K562 (cell line): Measurements from ENCODE around the gene DRP2. TPM values are rescaled to one million over a fixed set of nuclear protein-coding genes. Genes with fewer than 3 reads are reported as not detected.

Experiments used
- ATAC-seq: fragments of 200-7000 bp; cut with Tn5 transposase; 3 replicates; pipeline ENCODE4 v1.9.1; 2020; ENCODE audit warnings: moderate library complexity
- BruUV-seq: library from RNA; stranded (reverse); fragments of 400-500 nt; replicated peaks from 2 replicates; lab custom pipeline; 2021; lab: Mats Ljungman, UMichigan
- CTCF ChIA-PET: fragments of 300-600 bp; formaldehyde crosslinking; extraction: SDS; loops from one replicate; lab custom pipeline; 2021; ENCODE audit warnings: low intra/inter-chr PET ratio; lab: Yijun Ruan, JAX
- POLR2A ChIA-PET: fragments of 300-600, 350-650 bp; sonication (Branson Sonifier 250); formaldehyde crosslinking; extraction: SDS; loops from one replicate; lab custom pipeline; 2021; ENCODE audit warnings: antibody characterized with exemption, inconsistent platforms; lab: Yijun Ruan, JAX
- DNase-seq, 4 experiments: peaks; one replicate each; pipeline versions ENCODE4 v3.0.0 to v3.0.0-alpha.2; 2011 to 2018; ENCODE audit warnings: low spot score in 3 of 4, mixed read lengths in 3 of 4; ENCODE audit errors: extremely low read depth in 1 of 4
- FAIRE-seq: peaks from 2 replicates; lab custom pipeline; 2011; peaks lifted over from hg19 to GRCh38; lab: Jason Lieb, UNC
- H2AFZ ChIP-seq: 2 replicates; pipeline ENCODE4 v1.6.0; 2011; ENCODE audit warnings: low read depth, low read length, control low read depth, inconsistent platforms
- H3K27ac ChIP-seq: fragments of 200-600 bp; 3 replicates; pipeline ENCODE4 v1.8.0; 2011; ENCODE audit warnings: low read depth, mild to moderate bottlenecking, control low read depth, inconsistent platforms, low read length, moderate library complexity, mixed read lengths; ENCODE audit errors: extremely low read depth
- H3K27me3 ChIP-seq, 2 experiments: fragments of 300-600 bp in 1 of 2; 2 replicates in 1 of 2; 3 replicates in 1 of 2; pipeline versions ENCODE4 v1.6.0 to v1.8.0; 2011; ENCODE audit warnings: inconsistent platforms in 2 of 2, low read length in 2 of 2, mild to moderate bottlenecking in 1 of 2, mixed read lengths in 1 of 2, moderate library complexity in 1 of 2; ENCODE audit not compliant: control insufficient read depth in 2 of 2, insufficient read depth in 2 of 2
- H3K36me3 ChIP-seq: fragments of 300-600 bp; 3 replicates; pipeline ENCODE4 v1.8.0; 2011; ENCODE audit warnings: mild to moderate bottlenecking, low read length, inconsistent platforms; ENCODE audit not compliant: control insufficient read depth, insufficient read depth
- H3K4me1 ChIP-seq, 2 experiments: fragments of 200-600 bp in 1 of 2; replicated peaks in 1 of 2; 2 replicates in 1 of 2; 3 replicates in 1 of 2; pipeline versions ENCODE4 v1.5.1 to v1.8.0; 2011; ENCODE audit warnings: inconsistent platforms in 2 of 2, low read length in 2 of 2, mild to moderate bottlenecking in 1 of 2, mixed read lengths in 1 of 2, moderate library complexity in 1 of 2; ENCODE audit not compliant: control insufficient read depth in 2 of 2, insufficient read depth in 2 of 2
- H3K4me2 ChIP-seq: 2 replicates; pipeline ENCODE4 v1.6.1; 2011; ENCODE audit warnings: low read length, control low read depth, inconsistent platforms, mixed read lengths; ENCODE audit not compliant: insufficient read depth
- H3K4me3 ChIP-seq: fragments of 200-600 bp; sonication (generic), shearing (Covaris generic); 2 replicates; pipeline ENCODE4 v1.5.1; 2016; ENCODE audit warnings: control low read depth, inconsistent platforms
- H3K79me2 ChIP-seq: fragments of 200-600 bp; 3 replicates; pipeline ENCODE4 v1.8.0; 2011; ENCODE audit warnings: low read length, inconsistent platforms; ENCODE audit not compliant: control insufficient read depth, insufficient read depth
- H3K9ac ChIP-seq, 2 experiments: 2 replicates each; pipeline versions ENCODE4 v1.6.0 to v1.6.1; 2011; ENCODE audit warnings: low read depth in 2 of 2, low read length in 2 of 2, control low read depth in 1 of 2, inconsistent platforms in 1 of 2, mild to moderate bottlenecking in 1 of 2, mixed read lengths in 1 of 2; ENCODE audit not compliant: insufficient read depth in 1 of 2
- H3K9me1 ChIP-seq: one replicate; pipeline ENCODE4 v1.6.0; 2011; ENCODE audit warnings: inconsistent platforms, mild to moderate bottlenecking, low read length, moderate library complexity; ENCODE audit not compliant: control insufficient read depth, insufficient read depth
- H3K9me3 ChIP-seq: replicated peaks from 2 replicates; pipeline ENCODE4 v1.5.1; 2011; ENCODE audit warnings: low read depth, low read length, inconsistent platforms; ENCODE audit not compliant: control insufficient read depth, insufficient read depth
- H4K20me1 ChIP-seq: replicated peaks from 2 replicates; pipeline ENCODE4 v1.6.1; 2011; ENCODE audit warnings: low read length, inconsistent platforms, mixed read lengths; ENCODE audit not compliant: control insufficient read depth, insufficient read depth
- CBX3 ChIP-seq, 2 experiments: IDR thresholded peaks; 1 replicate in 1 of 2; 2 replicates in 1 of 2; pipeline ENCODE4 v1.6.1; 2012; ENCODE audit warnings: inconsistent platforms in 2 of 2, low read length in 2 of 2, borderline replicate concordance in 1 of 2, control low read depth in 1 of 2
- MXD1 ChIP-seq: fragments of 250-450 bp; sonication (Bioruptor Pico); IDR thresholded peaks from 2 replicates; pipeline ENCODE4 v1.8.0; 2021; ENCODE audit warnings: borderline replicate concordance, mild to moderate bottlenecking, moderate library complexity; ENCODE audit not compliant: poor library complexity, severe bottlenecking
- PATZ1 ChIP-seq: fragments of 250-450 bp; sonication (Bioruptor Pico); IDR thresholded peaks from 2 replicates; pipeline ENCODE4 v1.5.0; 2020; ENCODE audit warnings: mild to moderate bottlenecking, borderline replicate concordance
- REST ChIP-seq, 2 experiments: fragments of 450-650 bp; formaldehyde crosslinking in 1 of 2; IDR thresholded peaks; 2 replicates each; pipeline versions ENCODE4 v1.4.0 to v1.6.1; 2014 to 2020; ENCODE audit warnings: mild to moderate bottlenecking in 2 of 2, borderline replicate concordance in 1 of 2, low read depth in 1 of 2
- SMC3 ChIP-seq: conservative IDR thresholded peaks from 2 replicates; pipeline ENCODE4 v1.6.1; 2011; ENCODE audit warnings: low read depth, low read length, improper control_type of control experiment; ENCODE audit not compliant: insufficient read depth
- ZNF133 ChIP-seq: fragments of 250-450 bp; sonication (Bioruptor Pico); IDR thresholded peaks from 2 replicates; pipeline ENCODE4 v1.4.0; 2020; ENCODE audit warnings: mild to moderate bottlenecking
- ZNF175 ChIP-seq: fragments of 200-800 bp; sonication (Bioruptor generic); IDR thresholded peaks from 2 replicates; pipeline ENCODE4 v1.6.1; 2016; ENCODE audit warnings: low read depth, mild to moderate bottlenecking, missing genetic modification characterization, missing compliant biosample characterization
- WGBS: fragments of 100-300 bp; shearing (Covaris generic); methylation state at CpG from one replicate; pipeline ENCODE4 v1.1.6; 2016; ENCODE audit warnings: low coverage, mixed read lengths; ENCODE audit not compliant: insufficient coverage; ENCODE audit errors: missing lambda C conversion rate; 5-methylcytosine and 5-hydroxymethylcytosine counted together
- in situ Hi-C: fragments of 300-500 bp; cut with MboI; formaldehyde crosslinking; loops from 4 replicates; pipeline ENCODE4 v1.15.0; 2018; ENCODE audit warnings: inconsistent platforms, mixed read lengths
- intact Hi-C: fragments of 100-400 bp; cut with micrococcal nuclease; formaldehyde crosslinking; loops from 2 replicates; pipeline ENCODE4 v1.14.2; 2022
- polyA plus RNA-seq, 8 experiments: library from polyadenylated mRNA; depleted of rRNA in 4 of 8; stranded (reverse) in 5 of 8; unstranded in 3 of 8; fragments of >200 nt; fragmentation: Nextera tagmentation in 2 of 8; fragmentation: Illumina TruSeq in 1 of 8; extraction: Ambion mirVana in 2 of 8; extraction: Trizol in 1 of 8; gene quantifications; 2 replicates each; pipeline versions ENCODE4 v1.2.1 to v1.2.3, GENCODE V29; 2011 to 2014; ENCODE audit warnings: inconsistent platforms in 1 of 8, missing spikeins in 1 of 8
- total RNA-seq, 7 experiments: library from RNA; depleted of rRNA in 6 of 7; stranded (reverse); fragments of >200 nt in 6 of 7; fragmentation: Illumina TruSeq in 2 of 7; extraction: Trizol in 2 of 7; gene quantifications; 2 replicates each; pipeline versions ENCODE4 v1.2.1 to v1.2.3, GENCODE V29; 2011 to 2021; ENCODE audit warnings: low replicate concordance in 1 of 7
- TF ChIP-seq, protein P1 (sequence below): fragments of 450-650 bp; formaldehyde crosslinking; IDR thresholded peaks from 2 replicates; pipeline ENCODE4 v1.4.0; 2020; ENCODE audit warnings: mild to moderate bottlenecking, moderate library complexity

Gene DRP2
- total and polyA plus RNA-seq, 9 of the 15 experiments (the other 6 are each of a cell fraction or from before 2014, with no cell fraction given): 0.01 to 0.30 (median 0.15) TPM

GRCh38 chrX:101260435-101260834 lies 40.8 kb downstream of the DRP2 start:
- no peak overlapping the region for H3K4me3 ChIP-seq
- intact Hi-C loops: loop anchor here (1.0 to 2.0 kb wide), 3 partner anchors 27 to 539 kb away; partner anchors contain the start of gene HNRNPH2
- ChIA-PET CTCF (no interaction called here), POLR2A (no interaction called here)
- no peaks in the 10 kb centered on the region for H3K36me3 ChIP-seq
- ATAC-seq (peak; percentile 95), DNase-seq (peak; percentile 42 to 46 (median 46)), FAIRE-seq (peak; percentile 74)
- H3K27me3 ChIP-seq: no peaks in the 10 kb centered on the region; a peak in 1 of 5 replicates
- no peaks in the 10 kb centered on the region for H3K79me2 ChIP-seq
- H3K9me3 ChIP-seq: no peaks in the 10 kb centered on the region
- H4K20me1 ChIP-seq: no peaks in the 10 kb centered on the region
- no TSS peak for BruUV-seq
- no peak overlapping the region for H3K9ac ChIP-seq
- 0% methylated on average over 3 of the region's 4 CpGs for WGBS
- no peak overlapping the region for H3K4me2 ChIP-seq
- H2AFZ ChIP-seq: no peak overlapping the region
- in situ Hi-C loops: loop anchor here (25.0 kb wide), 1 partner anchor 527 kb away; no protein-coding TSS in a partner anchor
- H3K4me1 ChIP-seq: no peaks in the 10 kb centered on the region
- H3K27ac ChIP-seq: no peak overlapping the region
- no peaks in the 10 kb centered on the region for H3K9me1 ChIP-seq
- no peak for TF ChIP-seq ZNF133 (CRISPR knock-in tag)
- 0 out of 2 replicates have a peak, but pooled peaks have one; percentile 29 for TF ChIP-seq SMC3
- no peak for TF ChIP-seq ZNF175 (CRISPR knock-in tag)
- TF ChIP-seq REST (IDR thresholded peaks at IDR 0.05; ENCODE audit: borderline replicate concordance): peak; percentile 30; the same call in 1 of the 2 replicates
- no peak for TF ChIP-seq REST (CRISPR knock-in tag; IDR thresholded peaks at IDR 0.05; ENCODE audit: low read depth)
- TF ChIP-seq, protein P1, sequence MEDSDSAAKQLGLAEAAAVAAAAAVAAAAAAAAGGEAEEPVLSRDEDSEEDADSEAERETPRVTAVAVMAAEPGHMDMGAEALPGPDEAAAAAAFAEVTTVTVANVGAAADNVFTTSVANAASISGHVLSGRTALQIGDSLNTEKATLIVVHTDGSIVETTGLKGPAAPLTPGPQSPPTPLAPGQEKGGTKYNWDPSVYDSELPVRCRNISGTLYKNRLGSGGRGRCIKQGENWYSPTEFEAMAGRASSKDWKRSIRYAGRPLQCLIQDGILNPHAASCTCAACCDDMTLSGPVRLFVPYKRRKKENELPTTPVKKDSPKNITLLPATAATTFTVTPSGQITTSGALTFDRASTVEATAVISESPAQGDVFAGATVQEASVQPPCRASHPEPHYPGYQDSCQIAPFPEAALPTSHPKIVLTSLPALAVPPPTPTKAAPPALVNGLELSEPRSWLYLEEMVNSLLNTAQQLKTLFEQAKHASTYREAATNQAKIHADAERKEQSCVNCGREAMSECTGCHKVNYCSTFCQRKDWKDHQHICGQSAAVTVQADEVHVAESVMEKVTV: peak; percentile 30; the same call in 1 of the 2 replicates
- TF ChIP-seq PATZ1 (CRISPR knock-in tag): no peak
- no peak for TF ChIP-seq CBX3 (IDR thresholded peaks at IDR 0.05; ENCODE audit: borderline replicate concordance in 1 of 2, low read length in 2 of 2)
- TF ChIP-seq MXD1 (CRISPR knock-in tag): no peak
